WERI-Rb-1 (cell line): Measurements from ENCODE around the gene EEFSEC.

Source experiments
- DNase-seq: peaks from one replicate; pipeline ENCODE4 v3.0.0-alpha.2; 2020
- H3K27ac ChIP-seq: fragments of 250-450 bp; sonication (Bioruptor Pico); 2 replicates; pipeline ENCODE4 v1.5.1; 2020; ENCODE audit warnings: mild to moderate bottlenecking, moderate library complexity
- H3K27me3 ChIP-seq: fragments of 250-450 bp; sonication (Bioruptor Pico); 2 replicates; pipeline ENCODE4 v1.5.1; 2021; ENCODE audit warnings: mild to moderate bottlenecking, low read depth, moderate library complexity; ENCODE audit not compliant: insufficient read depth, severe bottlenecking
- H3K36me3 ChIP-seq: fragments of 250-450 bp; sonication (Bioruptor Pico); 2 replicates; pipeline ENCODE4 v1.5.1; 2020; ENCODE audit warnings: mild to moderate bottlenecking, moderate library complexity
- H3K4me3 ChIP-seq: 2 replicates; pipeline ENCODE4 v1.5.1; 2011; ENCODE audit warnings: low read depth, mild to moderate bottlenecking, control low read depth, low read length
- H3K9me3 ChIP-seq: fragments of 250-450 bp; sonication (Bioruptor Pico); 2 replicates; pipeline ENCODE4 v1.5.1; 2021; ENCODE audit warnings: mild to moderate bottlenecking, moderate library complexity; ENCODE audit not compliant: severe bottlenecking
- TF ChIP-seq, protein P1 (sequence below): IDR thresholded peaks from 2 replicates; pipeline ENCODE4 v1.5.1; 2011; ENCODE audit warnings: low read depth, mild to moderate bottlenecking, control low read depth, inconsistent platforms, low read length

The EEFSEC gene

DNA sequence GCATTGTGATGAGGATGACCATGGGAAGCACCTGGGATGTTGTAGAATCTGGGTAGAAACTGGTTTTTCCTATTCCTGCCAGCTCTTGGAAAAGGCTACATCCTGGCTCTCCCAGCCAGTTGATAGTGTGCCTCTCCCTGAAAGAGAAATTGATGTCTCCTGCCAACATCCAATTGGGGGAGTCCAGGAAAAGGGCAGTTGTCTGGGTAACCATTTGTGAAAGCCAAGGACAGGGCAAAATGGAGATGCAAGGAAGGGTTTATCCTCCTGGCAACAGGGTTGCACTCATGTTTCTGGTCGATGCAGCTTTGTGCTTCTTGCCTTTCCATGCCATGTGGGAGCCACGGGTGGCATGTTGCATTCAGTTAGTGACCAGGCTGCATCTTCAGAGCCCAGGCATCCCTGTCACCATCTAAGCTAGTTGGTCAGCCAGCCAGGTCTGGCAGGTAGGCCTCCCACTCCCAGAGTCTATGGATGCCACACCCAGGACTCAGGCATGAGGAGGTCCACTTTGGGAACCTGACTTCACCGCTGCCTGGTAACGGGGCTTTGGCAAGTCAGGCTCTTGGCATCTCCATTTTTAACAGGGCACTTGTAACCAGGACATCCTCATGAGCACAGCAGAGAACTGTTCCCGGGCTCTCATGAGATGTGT is 159.9 kb downstream of the EEFSEC start:
- Histone ChIP-seq H3K27me3 (no peaks in the 10 kb centered on the region), H3K9me3 (no peaks in the 10 kb centered on the region)

DNA sequence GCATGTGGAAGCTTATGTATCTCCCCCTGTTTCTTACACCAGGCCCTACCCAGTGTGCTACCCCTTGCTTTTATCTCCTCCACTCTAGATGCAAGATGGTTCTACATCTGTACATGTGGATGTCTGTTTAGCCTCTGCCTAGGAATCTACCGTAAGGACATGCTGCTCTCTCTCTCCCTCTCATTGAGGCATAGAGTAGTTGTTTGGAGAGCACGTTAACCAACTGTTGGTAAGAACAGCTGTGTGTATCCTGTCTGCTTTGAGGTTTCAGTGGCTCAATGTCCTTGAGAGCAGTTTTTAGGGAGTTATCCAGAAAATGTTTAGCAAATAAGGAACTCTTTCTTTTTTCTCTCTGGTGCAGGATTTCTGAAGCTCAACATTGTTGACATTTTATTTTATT is 160.7 kb downstream of the EEFSEC start:
- no peaks in the 10 kb centered on the region for H3K36me3 ChIP-seq
- no peak overlapping the region for H3K4me3 ChIP-seq
- no peak overlapping the region for H3K27ac ChIP-seq
- no peak for DNase-seq
- no peaks in the 10 kb centered on the region for H3K27me3 ChIP-seq
- H3K9me3 ChIP-seq = no peaks in the 10 kb centered on the region
- TF ChIP-seq, protein P1, sequence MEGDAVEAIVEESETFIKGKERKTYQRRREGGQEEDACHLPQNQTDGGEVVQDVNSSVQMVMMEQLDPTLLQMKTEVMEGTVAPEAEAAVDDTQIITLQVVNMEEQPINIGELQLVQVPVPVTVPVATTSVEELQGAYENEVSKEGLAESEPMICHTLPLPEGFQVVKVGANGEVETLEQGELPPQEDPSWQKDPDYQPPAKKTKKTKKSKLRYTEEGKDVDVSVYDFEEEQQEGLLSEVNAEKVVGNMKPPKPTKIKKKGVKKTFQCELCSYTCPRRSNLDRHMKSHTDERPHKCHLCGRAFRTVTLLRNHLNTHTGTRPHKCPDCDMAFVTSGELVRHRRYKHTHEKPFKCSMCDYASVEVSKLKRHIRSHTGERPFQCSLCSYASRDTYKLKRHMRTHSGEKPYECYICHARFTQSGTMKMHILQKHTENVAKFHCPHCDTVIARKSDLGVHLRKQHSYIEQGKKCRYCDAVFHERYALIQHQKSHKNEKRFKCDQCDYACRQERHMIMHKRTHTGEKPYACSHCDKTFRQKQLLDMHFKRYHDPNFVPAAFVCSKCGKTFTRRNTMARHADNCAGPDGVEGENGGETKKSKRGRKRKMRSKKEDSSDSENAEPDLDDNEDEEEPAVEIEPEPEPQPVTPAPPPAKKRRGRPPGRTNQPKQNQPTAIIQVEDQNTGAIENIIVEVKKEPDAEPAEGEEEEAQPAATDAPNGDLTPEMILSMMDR = no peak

More for the DNA sequence above, 159.9 kb downstream of the EEFSEC start:
- TF ChIP-seq, protein P1 = no peak
- H3K27ac ChIP-seq = no peak overlapping the region
- H3K36me3 ChIP-seq = no peaks in the 10 kb centered on the region
- H3K4me3 ChIP-seq = no peak overlapping the region
- no peak for DNase-seq

DNA sequence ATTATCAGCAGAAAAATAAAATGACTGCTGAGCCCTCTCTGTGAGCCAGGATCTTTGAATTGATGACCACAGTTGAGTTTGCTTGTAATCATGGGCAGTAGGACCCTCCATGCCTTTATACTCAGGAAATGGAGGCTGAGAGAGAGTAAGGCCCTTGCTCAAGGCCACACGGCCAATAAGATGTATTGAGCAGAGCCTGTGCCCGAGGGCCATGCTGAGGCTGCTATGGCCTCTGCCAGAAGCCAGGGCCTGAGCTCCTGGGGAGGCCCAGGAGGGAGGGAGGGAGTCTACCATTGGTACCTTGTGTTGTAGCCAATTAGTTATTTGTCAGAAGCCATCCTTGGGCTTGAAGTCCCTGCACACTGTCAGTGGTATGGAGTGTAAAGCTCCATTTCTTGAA is 162.0 kb downstream of the EEFSEC start:
- H3K36me3 ChIP-seq = no peaks in the 10 kb centered on the region; the same call in 1 of the 2 replicates
- DNase-seq = no peak

DNA sequence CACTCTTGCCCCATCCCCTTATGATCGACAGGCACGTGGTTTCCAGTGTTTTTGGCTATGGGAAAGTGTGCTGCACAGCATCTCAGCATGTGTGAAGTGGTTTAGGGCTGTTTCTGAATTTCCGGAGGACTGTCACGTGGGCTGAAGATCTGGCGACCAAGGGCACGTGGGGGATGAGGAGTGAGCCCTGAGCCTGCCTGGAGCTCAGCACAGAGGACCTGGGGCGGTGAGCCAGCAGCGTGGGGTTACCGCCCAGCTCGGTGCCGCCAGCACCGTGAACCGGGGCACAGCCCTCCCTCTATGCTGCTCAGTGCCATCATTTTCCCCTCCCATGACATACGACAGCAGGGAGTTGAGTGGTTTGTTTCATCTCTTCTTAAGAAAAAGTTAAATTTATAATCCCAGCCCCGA is 163.2 kb downstream of the EEFSEC start:
- Histone ChIP-seq H3K27me3 (no peaks in the 10 kb centered on the region), H3K4me3 (no peak overlapping the region), H3K36me3 (no peaks in the 10 kb centered on the region; the same call in 1 of the 2 replicates), H3K27ac (no peak overlapping the region), H3K9me3 (no peaks in the 10 kb centered on the region)
- TF ChIP-seq, protein P1 = no peak
- no peak for DNase-seq

More for the DNA sequence above, 162.0 kb downstream of the EEFSEC start:
- TF ChIP-seq, protein P1 = no peak
- no peak overlapping the region for H3K4me3 ChIP-seq
- no peaks in the 10 kb centered on the region for H3K27me3 ChIP-seq
- no peaks in the 10 kb centered on the region for H3K9me3 ChIP-seq
- H3K27ac ChIP-seq = no peak overlapping the region

DNA sequence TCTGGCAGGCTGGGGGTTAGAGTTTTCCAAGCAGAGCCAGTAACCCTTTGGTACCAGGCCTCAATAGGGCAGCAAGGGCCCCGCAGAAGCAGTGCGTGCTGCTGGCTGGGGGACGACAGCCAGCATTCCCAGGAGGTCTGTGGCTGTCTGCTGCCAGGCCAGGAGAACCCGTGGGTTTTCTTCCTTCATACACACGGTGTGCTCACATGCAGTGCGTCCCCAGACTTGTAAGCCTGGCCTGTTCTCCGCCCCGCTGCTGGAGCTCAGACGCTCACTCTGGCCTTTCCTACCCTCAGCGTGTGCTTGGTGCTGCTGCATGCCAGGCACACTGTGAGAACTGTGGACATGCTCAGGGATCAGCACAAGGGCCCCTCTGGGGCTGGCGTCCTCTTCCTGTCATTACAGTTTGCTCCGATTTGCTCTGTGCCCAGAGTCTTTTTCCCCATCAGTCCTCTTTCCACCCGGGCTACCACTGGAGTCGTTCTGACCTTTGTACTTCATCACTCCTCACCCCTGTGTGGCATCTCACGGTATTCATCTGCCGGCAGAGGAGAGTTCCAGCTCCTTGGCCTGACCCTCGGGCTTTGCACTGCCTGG is 163.9 kb downstream of the EEFSEC start:
- TF ChIP-seq, protein P1 = no peak
- no peaks in the 10 kb centered on the region for H3K27me3 ChIP-seq
- H3K9me3 ChIP-seq = no peaks in the 10 kb centered on the region
- no peaks in the 10 kb centered on the region; the same call in 1 of the 2 replicates for H3K36me3 ChIP-seq
- no peak for DNase-seq
- H3K4me3 ChIP-seq = no peak overlapping the region
- no peak overlapping the region for H3K27ac ChIP-seq
